GM21423 (cell line): ENCODE results near the gene ZNF444.

Experiments used
- ATAC-seq: cut with Tn5 transposase; IDR thresholded peaks from one replicate; pipeline ENCODE4 v1.9.1; 2021; ENCODE audit warnings: mild to moderate bottlenecking, moderate library complexity; ENCODE audit not compliant: unreplicated experiment

The ZNF444 gene

DNA sequence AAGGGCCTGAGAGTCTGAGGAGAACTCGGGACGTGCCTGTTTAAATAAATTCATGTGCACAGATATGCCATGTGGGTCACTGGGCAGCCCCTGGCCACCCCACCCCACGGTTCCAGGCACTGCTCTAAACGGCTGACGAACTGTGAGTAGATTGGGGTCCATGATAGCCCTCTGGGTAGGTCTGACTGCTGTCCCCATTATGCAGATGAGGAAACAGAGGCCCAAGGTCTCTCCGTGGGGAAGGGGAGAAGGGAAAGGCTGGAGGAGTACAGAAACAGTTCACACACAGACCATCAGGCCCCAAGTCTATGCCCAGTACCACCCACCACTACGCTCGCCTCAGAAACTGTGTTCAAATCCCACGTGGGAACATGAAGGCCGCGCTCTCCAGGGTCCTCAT is 34.1 kb upstream of the ZNF444 start:
- no peak for ATAC-seq

DNA sequence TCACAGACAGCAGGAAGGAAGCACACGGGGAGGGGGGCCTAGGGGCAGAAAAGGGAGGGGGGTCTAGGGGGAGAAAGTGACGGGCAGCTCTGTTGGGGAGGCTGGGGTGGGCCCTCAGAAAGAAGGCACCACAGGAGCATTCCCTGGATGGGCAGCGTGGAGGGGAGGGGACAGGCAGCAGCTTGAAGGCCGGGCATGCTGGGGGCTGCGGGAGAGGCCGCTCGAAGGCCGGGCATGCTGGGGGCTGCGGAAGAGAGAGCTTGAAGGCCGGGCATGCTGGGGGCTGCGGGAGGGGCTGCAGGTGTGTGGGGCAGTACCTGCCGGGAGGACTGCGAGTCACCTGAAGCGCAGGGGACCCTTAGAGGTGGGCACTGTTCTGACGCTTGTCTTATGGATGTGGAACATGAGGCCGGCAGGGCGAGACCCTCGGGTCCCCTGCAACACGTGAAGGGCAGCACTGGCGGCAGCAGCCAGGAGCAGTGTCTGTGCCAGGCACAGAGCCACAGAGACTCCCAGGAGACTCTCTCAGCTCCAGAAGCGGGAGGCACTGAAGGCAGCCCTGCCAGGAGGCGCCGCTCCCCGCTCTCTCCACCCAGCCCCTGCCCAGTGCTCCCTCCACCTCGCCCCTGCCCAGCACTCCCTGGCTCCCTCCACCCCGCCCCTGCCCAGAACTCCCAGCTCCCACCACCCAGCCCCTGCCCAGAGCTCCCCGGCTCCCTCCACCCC is 33.3 kb upstream of the ZNF444 start:
- no peak for ATAC-seq

DNA sequence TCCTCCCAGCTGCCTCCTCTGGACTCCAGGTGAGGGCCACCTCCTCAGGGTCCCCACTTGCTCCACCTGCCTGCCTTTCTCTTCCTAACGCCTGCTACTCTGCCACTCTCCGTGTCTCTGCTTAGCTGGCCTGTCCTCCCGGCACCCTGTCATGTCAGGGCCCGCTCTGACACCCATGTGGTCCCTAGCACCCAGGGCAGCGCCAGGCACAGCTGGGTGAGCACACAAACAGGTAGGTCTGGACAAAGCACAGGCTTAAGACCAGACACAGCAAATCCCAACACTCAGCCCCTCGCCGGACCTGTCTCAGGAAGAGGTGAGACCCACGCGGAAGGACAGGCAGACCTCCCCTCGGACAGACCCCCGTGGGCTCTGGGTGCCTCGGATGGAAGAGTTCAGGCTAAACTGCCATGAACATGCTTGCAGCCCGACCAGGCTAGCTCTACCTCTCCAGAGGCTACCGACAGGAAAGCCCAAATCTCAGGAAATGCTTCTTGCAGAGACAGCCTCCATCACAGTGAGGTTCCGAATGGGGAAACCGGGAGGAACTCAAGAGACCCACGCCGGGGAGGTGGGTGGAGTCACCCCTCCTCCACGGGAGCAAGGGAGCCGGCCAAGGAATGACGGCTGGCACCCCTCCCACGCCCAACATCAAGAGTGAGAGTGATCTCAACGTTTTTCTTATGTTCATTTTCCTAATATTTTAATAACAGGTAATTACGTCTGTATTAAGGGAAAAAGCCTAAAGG is 32.5 kb upstream of the ZNF444 start:
- no peak for ATAC-seq

DNA sequence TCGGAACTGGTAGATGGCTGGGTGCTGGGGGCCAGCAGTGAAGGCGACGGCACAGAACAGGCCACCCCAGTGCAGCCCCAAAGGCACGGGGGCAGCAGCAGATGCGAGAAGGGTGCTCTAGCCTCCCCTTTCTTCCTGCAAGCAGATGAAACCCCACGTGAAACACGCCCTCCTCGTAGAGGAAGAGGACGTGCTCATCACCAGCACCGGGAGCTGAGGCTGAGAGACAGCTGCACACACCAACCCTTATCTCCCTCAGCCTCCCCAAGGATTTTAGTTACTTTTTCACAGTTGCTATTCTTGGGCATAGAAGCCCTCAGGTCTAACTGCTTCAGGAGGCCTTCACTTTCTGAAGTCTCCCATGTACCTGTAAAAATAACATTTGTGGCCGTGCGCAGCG is 31.9 kb upstream of the ZNF444 start:
- ATAC-seq, result no peak

- no peak for ATAC-seq
These were observed 30.3 kb upstream of the ZNF444 start for GRCh38 chr19:56110515-56111448.

DNA sequence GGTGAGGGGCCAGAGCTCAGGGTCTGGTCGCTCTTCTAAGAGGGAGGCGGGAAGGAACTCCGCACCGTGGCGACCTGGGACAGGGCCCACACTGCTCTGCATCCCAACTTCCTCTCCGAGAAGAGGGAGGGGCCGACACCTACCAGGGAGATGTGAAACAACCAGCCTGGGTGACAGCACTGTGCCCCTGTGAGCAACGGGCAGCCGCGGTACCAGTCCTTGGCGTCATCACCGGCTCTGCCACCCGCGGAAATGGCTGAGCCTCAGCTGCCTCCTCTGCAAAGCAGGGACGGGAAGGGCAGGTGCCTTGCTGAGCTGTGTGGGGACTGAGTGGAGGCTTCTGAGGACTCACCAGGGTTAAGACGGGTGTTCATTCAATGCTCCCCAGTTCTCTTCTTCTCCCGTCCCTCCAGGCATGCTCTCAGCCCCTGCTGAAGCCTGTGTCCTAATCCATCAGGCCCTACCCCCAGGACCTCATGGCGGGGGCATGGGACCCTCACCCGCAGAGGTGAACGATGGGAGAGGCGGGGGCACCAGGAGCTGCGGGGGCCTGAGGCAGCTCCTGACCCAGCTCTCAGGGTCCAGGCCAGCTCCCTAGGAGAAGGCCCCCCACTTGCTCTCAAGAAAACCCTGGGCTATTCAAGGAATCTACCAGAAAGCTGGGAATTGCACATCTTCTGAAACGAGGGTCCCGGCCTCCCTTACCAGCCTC is 29.3 kb upstream of the ZNF444 start:
- peak; percentile 79 for ATAC-seq

DNA sequence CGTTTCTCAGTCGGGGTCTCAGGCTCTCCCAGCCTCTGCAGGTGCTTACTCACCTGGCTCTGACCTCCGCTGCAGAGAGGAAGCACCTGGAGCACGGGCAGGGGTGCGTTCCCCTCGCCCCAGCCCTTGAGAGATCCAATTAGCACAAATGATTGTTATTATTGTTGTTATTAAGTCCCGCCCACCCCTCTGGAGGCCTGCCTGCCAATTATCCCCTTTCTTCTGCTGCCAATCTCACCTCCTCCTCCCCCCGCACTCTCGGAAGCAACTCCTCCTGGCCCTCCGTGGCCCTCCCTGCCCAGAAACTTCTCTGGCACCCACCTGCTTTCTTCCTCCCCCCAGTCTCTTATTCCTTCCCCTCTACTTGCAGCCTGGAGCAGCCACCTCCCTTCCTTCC is 28.8 kb upstream of the ZNF444 start:
- no peak for ATAC-seq

DNA sequence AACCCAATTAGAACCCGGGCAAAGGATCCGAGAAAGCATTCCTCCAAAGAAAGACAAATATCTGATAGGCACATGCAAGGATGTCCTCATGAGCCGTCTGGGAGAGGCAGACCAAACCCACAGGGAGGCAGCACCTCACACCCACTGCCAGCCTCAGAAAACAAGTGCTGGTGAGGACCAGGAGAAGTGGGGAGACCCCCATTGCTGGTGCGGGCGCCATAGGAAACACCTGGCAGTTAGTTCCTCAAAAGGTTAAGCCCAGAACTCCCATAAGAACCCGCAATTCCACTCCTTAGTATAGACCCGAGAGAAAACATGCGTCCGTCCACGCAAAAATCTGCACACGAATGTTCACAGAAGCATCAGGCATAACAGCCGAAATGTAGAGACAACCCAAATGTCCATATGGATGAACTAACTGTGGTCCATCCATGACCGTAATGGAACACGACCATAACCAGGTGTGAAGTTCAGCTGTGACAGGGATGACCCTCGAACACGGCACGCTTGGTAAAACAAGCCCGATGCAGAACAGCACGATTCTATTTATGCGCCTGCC is 27.9 kb upstream of the ZNF444 start:
- ATAC-seq, result no peak

- no peak for ATAC-seq
These were observed 26.9 kb upstream of the ZNF444 start for GRCh38 chr19:56114051-56114777.

DNA sequence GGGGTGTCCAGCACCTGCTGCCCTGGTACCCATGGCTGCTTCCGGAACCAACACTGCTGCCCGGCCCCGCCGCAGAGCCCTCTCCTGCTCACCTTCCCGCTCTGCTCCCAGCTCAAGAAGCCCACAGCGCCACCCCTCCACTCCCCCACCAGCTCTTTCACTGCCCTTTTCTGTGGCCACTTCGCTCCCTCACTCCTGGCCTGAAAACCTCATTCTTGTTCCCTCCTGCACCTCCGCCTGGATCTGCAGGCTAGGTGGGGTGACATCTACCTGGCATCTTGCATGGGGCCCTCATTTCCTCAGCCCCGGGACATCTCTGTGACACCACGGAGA is 26.3 kb upstream of the ZNF444 start:
- no peak for ATAC-seq

GRCh38 chr19:56115490-56115889 is 25.6 kb upstream of the ZNF444 start:
- no peak for ATAC-seq

DNA sequence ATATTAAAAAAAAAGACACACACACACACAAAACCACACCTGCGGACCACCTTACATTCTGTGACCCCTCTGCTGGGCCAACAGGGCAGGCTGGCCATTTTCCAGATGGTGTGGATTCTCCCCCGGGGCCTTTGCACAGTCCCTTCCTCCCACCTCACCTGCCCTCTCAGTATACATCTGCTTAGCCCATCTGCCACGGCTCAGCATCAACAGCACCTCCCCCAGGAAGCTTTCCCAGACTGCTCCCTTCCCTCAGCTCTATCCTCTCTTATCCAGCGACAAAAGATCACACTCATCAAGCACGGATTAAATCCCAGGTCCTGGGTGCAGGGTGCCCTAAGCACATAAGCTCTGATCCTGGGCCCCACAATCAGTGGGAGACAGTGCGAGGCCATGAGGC is 24.5 kb upstream of the ZNF444 start:
- no peak for ATAC-seq

GRCh38 chr19:56117376-56117884 is 23.7 kb upstream of the ZNF444 start:
- ATAC-seq, result no peak

DNA sequence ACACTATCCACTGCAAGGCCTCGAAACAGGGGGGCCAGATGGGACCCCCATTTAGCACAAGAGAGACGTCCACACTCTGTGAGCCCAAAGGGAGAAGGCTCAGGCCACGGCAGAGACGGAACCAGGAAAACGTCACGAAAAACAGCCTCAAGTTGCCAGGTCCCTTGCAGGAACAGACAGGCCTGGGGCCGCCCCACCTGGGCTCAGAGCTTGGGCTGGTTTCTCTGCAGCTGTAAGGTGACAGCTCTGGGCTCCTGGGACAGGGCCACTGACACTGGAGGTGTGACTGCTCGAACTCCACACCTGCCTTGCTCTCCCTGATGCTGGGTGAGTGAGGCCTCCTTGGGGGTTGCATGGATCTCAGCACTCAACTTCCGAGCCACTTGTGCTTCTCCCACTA is 23.2 kb upstream of the ZNF444 start:
- ATAC-seq, result no peak

DNA sequence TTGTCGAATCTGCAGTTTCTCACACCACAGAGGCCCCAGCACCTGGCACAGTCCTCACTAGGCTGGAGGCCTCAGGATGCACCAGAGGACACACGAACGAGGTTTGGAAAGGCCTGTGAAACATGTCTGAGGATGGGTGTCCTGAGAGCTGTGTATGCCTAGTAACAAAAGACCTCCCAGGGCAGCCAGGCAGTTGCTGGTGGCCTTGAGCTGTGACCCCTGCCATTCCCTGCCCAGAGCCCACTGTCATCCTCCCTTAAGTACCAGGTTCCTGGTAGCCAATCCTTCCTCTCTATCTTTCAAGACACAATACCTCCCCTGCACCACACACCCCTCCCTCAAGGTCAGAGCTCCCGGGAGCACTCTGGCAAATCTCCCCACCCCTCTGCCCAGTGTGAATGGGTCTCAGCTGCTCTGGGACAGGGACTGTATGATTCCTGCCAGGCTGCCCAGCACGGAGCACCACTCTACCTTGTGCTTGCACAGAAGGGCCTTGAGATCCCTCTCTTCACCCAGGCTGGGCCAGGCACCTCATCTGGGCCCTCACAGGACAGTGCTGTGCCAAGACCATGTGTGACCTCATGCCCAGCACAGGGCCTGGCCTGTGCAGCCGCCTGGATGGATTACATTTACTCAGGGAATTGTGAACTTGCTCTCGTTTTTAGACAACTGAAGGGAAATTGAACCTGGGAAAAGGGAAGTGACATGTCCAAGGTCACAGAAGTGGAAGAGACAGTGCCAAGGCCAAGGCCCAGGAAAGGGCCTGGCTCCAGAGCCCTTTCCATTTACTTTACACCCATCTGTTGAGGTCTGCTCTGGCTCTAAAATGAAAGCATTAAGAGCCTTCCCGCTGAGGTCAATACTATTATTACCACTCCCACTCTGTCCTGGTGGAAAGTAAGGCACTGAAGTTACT is 22.2 kb upstream of the ZNF444 start:
- no peak for ATAC-seq

- no peak for ATAC-seq
These were observed 21.5 kb upstream of the ZNF444 start for GRCh38 chr19:56119582-56119978.

- no peak for ATAC-seq
These were observed 21.1 kb upstream of the ZNF444 start for GRCh38 chr19:56120002-56120370.

GRCh38 chr19:56120371-56121179 is 20.5 kb upstream of the ZNF444 start:
- ATAC-seq, result peak; percentile 33
